ENCODE measurements around the gene CNFN.
"Not testable (repeated sequence)": the region's sequence is repeated elsewhere in the genome, so short reads cannot be mapped to it uniquely, and the experiment has no call there.

The CNFN gene

GRCh38 chr19:42345191-42345812 is 44.8 kb downstream of the CNFN start:
- DNase-seq = no peak

DNA sequence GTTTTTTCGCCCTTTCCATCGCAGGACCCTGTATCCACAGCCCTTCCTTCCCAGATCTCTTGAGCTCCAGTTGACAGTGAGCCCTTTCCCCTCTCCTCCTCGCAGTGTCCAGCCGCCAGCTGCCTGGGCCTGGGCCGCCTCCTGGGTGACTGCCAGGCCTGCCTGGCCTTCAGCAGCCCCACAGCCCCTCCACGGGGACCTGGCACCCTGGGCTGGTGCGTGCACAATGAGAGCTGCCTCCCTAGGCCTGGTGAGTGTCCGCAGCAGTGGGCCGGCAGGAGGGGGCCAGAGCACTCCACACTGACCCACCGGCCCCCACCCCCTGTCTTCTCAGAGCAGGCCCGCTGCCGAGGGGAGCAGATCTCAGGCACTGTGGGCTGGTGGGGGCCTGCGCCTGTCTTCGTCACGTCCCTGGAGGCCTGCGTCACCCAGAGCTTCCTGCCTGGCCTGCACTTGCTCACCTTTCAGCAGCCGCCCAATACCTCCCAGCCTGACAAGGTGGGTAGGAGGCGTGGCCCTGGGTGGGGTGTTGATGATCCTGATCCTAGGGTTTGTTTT is 45.7 kb downstream of the CNFN start:
- no peak for DNase-seq

DNA sequence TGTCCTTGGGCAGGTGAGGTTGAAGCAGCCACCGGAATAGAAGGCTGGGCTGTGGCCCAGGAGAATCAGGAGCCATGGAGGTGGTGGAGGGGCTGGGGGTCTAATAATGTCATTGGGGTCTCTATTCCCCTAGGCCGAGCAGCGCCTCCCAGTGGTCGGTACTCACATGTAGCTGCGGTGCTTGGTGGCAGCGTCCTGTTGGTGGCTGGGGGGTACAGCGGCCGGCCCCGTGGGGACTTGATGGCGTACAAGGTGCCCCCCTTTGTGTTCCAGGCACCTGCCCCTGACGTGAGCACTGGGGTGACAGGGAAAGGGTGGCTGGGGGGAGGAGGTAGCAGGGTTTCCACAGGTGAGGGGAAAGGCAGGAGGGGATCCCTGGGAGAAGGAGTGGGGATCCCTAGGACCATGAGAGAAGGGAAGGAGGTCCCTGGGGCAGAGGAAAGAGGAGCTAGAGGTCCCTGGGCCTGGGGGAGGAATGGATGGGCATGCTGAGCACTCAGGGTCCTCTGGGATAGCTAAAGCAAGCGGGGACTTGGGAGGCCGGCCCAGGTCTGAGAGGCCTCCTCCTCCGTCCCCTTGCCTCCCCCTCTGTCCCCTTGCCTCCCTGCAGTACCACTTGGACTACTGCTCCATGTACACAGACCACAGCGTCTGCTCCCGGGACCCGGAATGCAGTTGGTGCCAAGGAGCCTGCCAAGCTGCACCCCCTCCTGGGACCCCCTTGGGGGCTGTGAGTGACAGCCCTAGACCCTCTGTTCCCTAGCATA is 46.6 kb downstream of the CNFN start:
- DNase-seq = no peak

GRCh38 chr19:42339922-42340321 is 50.2 kb downstream of the CNFN start:
- not testable (repeated sequence) for DNase-seq

DNA sequence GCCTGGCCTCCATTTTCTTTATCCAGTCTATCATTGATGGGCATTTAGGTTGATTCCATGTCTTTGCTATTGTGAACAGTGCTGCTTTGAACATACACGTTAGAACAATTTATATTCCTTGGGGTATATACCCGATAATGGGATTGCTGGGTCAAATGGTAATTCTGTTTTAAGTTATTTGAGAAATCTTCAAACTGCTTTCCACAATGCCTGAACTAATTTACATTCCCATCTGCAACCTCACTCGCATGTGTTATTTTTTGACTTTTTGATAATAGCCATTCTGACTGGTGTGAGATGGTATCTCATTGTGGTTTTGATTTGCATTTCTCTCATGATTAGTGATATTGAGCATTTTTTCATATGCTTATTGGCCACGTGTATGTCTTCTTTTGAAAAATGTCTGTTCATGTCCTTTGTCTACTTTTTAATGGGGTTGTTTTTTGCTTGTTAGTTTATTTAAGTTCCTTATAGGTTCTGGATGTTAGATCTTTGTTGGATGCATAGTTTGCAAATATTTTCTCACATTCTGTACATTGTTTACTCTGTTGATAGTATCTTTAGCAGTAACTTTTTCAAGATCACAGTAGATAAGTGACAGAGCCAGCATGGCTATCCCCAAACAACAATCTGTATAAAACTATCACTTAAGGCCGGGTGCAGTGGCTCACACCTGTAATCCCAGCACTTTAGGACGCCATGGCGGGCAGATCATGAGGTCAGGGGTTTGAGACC is 50.8 kb downstream of the CNFN start:
- DNase-seq = not testable (repeated sequence)
